ENCODE data around the gene ADAMTS17.

DNA sequence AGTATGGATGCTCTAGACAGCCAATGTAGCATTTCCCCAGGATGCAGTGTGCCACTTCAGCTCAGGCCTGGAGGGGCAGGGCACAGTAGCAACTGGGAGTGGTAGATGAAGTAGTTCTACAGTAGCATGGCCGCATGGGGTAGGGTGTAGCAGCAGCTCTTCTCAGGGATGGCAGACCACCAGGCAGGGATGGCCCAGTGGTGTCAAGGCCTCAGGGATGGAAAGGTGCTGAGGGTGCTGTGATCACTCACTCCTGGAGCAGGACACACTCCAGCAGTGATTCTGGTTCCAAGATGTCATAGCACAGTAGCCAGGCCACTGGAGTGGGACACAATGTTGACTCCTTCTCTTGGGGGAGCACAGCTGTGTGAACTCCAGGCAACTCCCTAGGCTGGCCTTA, 397.6 kb downstream of the ADAMTS17 start:
- TF ChIP-seq TAF1 (IDR thresholded peaks at IDR 0.05; ENCODE audit: low read depth) (no peak), CREB1 (IDR thresholded peaks at IDR 0.05; ENCODE audit: low read depth) (no peak), ZBTB7A (IDR thresholded peaks at IDR 0.05; ENCODE audit: low read depth) (no peak), CEBPB (IDR thresholded peaks at IDR 0.05) (no peak)
- TF ChIP-seq, protein P1, sequence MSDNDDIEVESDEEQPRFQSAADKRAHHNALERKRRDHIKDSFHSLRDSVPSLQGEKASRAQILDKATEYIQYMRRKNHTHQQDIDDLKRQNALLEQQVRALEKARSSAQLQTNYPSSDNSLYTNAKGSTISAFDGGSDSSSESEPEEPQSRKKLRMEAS (IDR thresholded peaks at IDR 0.05) = no peak

Data from Ishikawa (cell line).